ENCODE results near the gene GPR156. TPM values are rescaled to one million over a fixed set of nuclear protein-coding genes. Genes with fewer than 3 reads are reported as not detected.
"Not testable (repeated sequence)": the region's sequence is repeated elsewhere in the genome, so short reads cannot be mapped to it uniquely, and the experiment has no call there.

The GPR156 gene
- total and polyA plus RNA-seq, 12 donors: 0.04 to 0.23 (median 0.07) TPM; not detected in 7

- H3K9me3 ChIP-seq: peaks cover 0 to 16% (median 1%) of the 10 kb centered on the region in 11 donors
- no peak overlapping the region for H3K27ac ChIP-seq
- H3K27me3 ChIP-seq: no peaks in the 10 kb centered on the region
- intact Hi-C loops (cut with DNase I): no loop called here
- H3K4me1 ChIP-seq: peaks cover 0 to 9% (median 0%) of the 10 kb centered on the region in 9 donors
- no peak overlapping the region for H3K4me3 ChIP-seq
- no peak for ATAC-seq
- no peaks in the 10 kb centered on the region for H3K36me3 ChIP-seq
- DNase-seq: no peak
- TF ChIP-seq, protein P1, sequence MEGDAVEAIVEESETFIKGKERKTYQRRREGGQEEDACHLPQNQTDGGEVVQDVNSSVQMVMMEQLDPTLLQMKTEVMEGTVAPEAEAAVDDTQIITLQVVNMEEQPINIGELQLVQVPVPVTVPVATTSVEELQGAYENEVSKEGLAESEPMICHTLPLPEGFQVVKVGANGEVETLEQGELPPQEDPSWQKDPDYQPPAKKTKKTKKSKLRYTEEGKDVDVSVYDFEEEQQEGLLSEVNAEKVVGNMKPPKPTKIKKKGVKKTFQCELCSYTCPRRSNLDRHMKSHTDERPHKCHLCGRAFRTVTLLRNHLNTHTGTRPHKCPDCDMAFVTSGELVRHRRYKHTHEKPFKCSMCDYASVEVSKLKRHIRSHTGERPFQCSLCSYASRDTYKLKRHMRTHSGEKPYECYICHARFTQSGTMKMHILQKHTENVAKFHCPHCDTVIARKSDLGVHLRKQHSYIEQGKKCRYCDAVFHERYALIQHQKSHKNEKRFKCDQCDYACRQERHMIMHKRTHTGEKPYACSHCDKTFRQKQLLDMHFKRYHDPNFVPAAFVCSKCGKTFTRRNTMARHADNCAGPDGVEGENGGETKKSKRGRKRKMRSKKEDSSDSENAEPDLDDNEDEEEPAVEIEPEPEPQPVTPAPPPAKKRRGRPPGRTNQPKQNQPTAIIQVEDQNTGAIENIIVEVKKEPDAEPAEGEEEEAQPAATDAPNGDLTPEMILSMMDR (IDR thresholded peaks at IDR 0.05): no peak
These were observed 14.0 kb upstream of the GPR156 start for GRCh38 chr3:120298996-120299395.

GRCh38 chr3:120291552-120291951, 6.5 kb upstream of the GPR156 start:
- ATAC-seq; intact Hi-C loops (cut with DNase I): not testable (repeated sequence)
- WGBS, 2 donors: 68 to 76% methylated on average over 2 of the region's 2 CpGs

DNA sequence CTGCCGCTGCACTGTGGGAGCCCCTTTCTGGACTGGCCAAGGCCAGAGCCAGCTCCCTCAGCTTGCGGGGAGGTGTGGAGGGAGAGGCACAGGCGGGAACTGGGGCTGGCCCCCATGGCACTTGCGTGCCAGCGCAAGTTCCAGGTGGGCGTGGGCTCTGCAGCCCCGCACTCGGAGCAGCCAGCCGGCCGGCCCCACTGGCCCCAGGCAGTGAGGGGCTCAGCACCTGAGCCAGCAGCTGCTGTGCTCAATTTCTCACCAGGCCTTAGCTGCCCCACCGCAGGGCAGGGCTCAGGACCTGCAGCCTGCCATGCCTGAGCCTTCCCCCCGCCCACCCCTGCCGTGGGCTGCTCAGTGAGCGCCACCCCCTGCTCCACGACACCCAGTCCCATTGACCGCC, 4.6 kb upstream of the GPR156 start:
- H3K27ac ChIP-seq: no peak overlapping the region
- H3K27me3 ChIP-seq: peaks cover 0 to 28% (median 11%) of the 10 kb centered on the region in 7 donors
- peaks cover 0 to 7% (median 3%) of the 10 kb centered on the region in 9 donors for H3K4me1 ChIP-seq
- DNase-seq: no peak
- intact Hi-C loops (cut with DNase I): no loop called here
- peaks cover 0 to 30% (median 6%) of the 10 kb centered on the region in 11 donors for H3K9me3 ChIP-seq
- ATAC-seq: no peak
- TF ChIP-seq, protein P1 (IDR thresholded peaks at IDR 0.05): no peak
- H3K36me3 ChIP-seq: no peaks in the 10 kb centered on the region
- no peak overlapping the region for H3K4me3 ChIP-seq
- WGBS, 2 donors: 84 to 97% methylated on average over 16 of the region's 16 CpGs

More at GRCh38 chr3:120291552-120291951, 6.5 kb upstream of the GPR156 start:
- Histone ChIP-seq H3K27me3 (peaks cover 0 to 13% (median 0%) of the 10 kb centered on the region in 7 donors), H3K9me3 (peaks cover 0 to 38% (median 6%) of the 10 kb centered on the region in 11 donors)
- H3K27ac ChIP-seq, H3K36me3 ChIP-seq, H3K4me3 ChIP-seq, DNase-seq, H3K4me1 ChIP-seq: not testable (repeated sequence)

GRCh38 chr3:120286465-120286864, 1.4 kb upstream of the GPR156 start:
- Histone ChIP-seq H3K4me3 (no peak overlapping the region), H3K27me3 (peaks cover 0 to 37% (median 17%) of the 10 kb centered on the region in 7 donors), H3K36me3 (no peaks in the 10 kb centered on the region), H3K9me3 (peaks cover 0 to 5% (median 0%) of the 10 kb centered on the region in 11 donors), H3K4me1 (peaks cover 0 to 9% (median 3%) of the 10 kb centered on the region in 9 donors), H3K27ac (no peak overlapping the region)
- WGBS, 2 donors: 38 to 48% methylated on average over 2 of the region's 2 CpGs
- no peak for ATAC-seq
- no peak for DNase-seq
- intact Hi-C loops (cut with DNase I): no loop called here
- TF ChIP-seq, protein P1 (IDR thresholded peaks at IDR 0.05): no peak

- H3K4me3 ChIP-seq: peak overlapping the region in 9 of 10 donors; percentile 29 to 61 (median 49)
- 39 to 42% methylated on average over 15 of the region's 15 CpGs for WGBS, 2 donors
- peaks cover 0 to 37% (median 17%) of the 10 kb centered on the region in 7 donors for H3K27me3 ChIP-seq
- H3K27ac ChIP-seq: no peak overlapping the region
- ATAC-seq (no peak), DNase-seq (no peak)
- H3K36me3 ChIP-seq: no peaks in the 10 kb centered on the region
- H3K4me1 ChIP-seq: peaks cover 0 to 9% (median 3%) of the 10 kb centered on the region in 9 donors
- TF ChIP-seq, protein P1 (IDR thresholded peaks at IDR 0.05): no peak
- peaks cover 0 to 3% (median 0%) of the 10 kb centered on the region in 11 donors for H3K9me3 ChIP-seq
- intact Hi-C loops (cut with DNase I): no loop called here
These were observed 453 bp upstream of the GPR156 start for GRCh38 chr3:120285508-120285841.

Data from heart right ventricle (tissue), 16 donors.